Neural progenitor cell (in vitro differentiated cells): ENCODE results near the gene AOX1. TPM values are rescaled to one million over a fixed set of nuclear protein-coding genes. Genes with fewer than 3 reads are reported as not detected.
A peak's percentile ranks its signal among the peaks of the same experiment; 100 is the strongest.
"Not testable (repeated sequence)": the region's sequence is repeated elsewhere in the genome, so short reads cannot be mapped to it uniquely, and the experiment has no call there.

Experiments
- DNase-seq: peaks from one replicate; pipeline ENCODE4 v3.0.0-alpha.2; 2016; ENCODE audit warnings: low spot score
- H2AFZ ChIP-seq: fragments of 200-600 bp; sonication (generic); replicated peaks from 2 replicates; pipeline ENCODE4 v1.6.1; 2016; ENCODE audit warnings: antibody characterized with exemption
- H3F3A ChIP-seq: fragments of 200-600 bp; sonication (generic); 2 replicates; pipeline ENCODE4 v1.6.1; 2016; ENCODE audit warnings: antibody characterized with exemption, low read depth
- H3K27ac ChIP-seq: fragments of 200-600 bp; sonication (generic); 2 replicates; pipeline ENCODE4 v1.5.1; 2016; ENCODE audit warnings: mild to moderate bottlenecking
- H3K27me3 ChIP-seq: fragments of 200-600 bp; sonication (generic); 2 replicates; pipeline ENCODE4 v1.6.1; 2016; ENCODE audit warnings: mild to moderate bottlenecking, moderate library complexity
- H3K36me3 ChIP-seq: fragments of 200-600 bp; sonication (generic); 2 replicates; pipeline ENCODE4 v1.5.1; 2016
- H3K4me1 ChIP-seq: fragments of 200-600 bp; sonication (generic); 2 replicates; pipeline ENCODE4 v1.6.1; 2016; ENCODE audit warnings: mixed run types
- H3K4me2 ChIP-seq: fragments of 200-600 bp; sonication (generic); 2 replicates; pipeline ENCODE4 v1.6.1; 2016
- H3K4me3 ChIP-seq: fragments of 200-600 bp; sonication (generic); 2 replicates; pipeline ENCODE4 v1.5.1; 2016
- H3K79me2 ChIP-seq: fragments of 200-600 bp; sonication (generic); 2 replicates; pipeline ENCODE4 v1.6.1; 2016; ENCODE audit warnings: low read depth
- H3K9ac ChIP-seq: fragments of 200-600 bp; sonication (generic); 2 replicates; pipeline ENCODE4 v1.6.1; 2016
- H3K9me3 ChIP-seq: fragments of 200-600 bp; sonication (generic); 2 replicates; pipeline ENCODE4 v1.5.1; 2016; ENCODE audit warnings: low read depth
- H4K20me1 ChIP-seq: fragments of 200-600 bp; sonication (generic); 2 replicates; pipeline ENCODE4 v1.6.1; 2016; ENCODE audit warnings: low read depth
- H3K27ac Mint-ChIP-seq: 3 replicates; pipeline ENCODE4 v1.8.0; 2021; ENCODE audit warnings: mixed read lengths
- H3K27me3 Mint-ChIP-seq: 2 replicates; pipeline ENCODE4 v1.8.0; 2022; ENCODE audit warnings: low read depth, mild to moderate bottlenecking, inconsistent platforms, moderate library complexity, mixed read lengths; ENCODE audit not compliant: insufficient read depth
- H3K36me3 Mint-ChIP-seq: 3 replicates; pipeline ENCODE4 v1.8.0; 2021; ENCODE audit warnings: mixed read lengths
- H3K4me1 Mint-ChIP-seq: 3 replicates; pipeline ENCODE4 v1.8.0; 2021; ENCODE audit warnings: mixed read lengths
- H3K4me3 Mint-ChIP-seq: 3 replicates; pipeline ENCODE4 v1.8.0; 2021; ENCODE audit warnings: mild to moderate bottlenecking, moderate library complexity, mixed read lengths
- H3K9me3 Mint-ChIP-seq: 3 replicates; pipeline ENCODE4 v1.8.0; 2020; ENCODE audit warnings: mixed read lengths
- EZH2 ChIP-seq: fragments of 200-600 bp; sonication (generic); IDR thresholded peaks from 2 replicates; pipeline ENCODE4 v1.6.1; 2017; ENCODE audit warnings: antibody characterized with exemption, mild to moderate bottlenecking, moderate library complexity
- EZH2phosphoT487 ChIP-seq: fragments of 200-600 bp; sonication (generic); IDR thresholded peaks from 2 replicates; pipeline ENCODE4 v1.6.1; 2017; ENCODE audit warnings: antibody characterized with exemption
- total RNA-seq: library from RNA; depleted of rRNA; stranded (reverse); fragments of >200 nt; gene quantifications from 2 replicates; pipeline ENCODE4 v1.2.3, GENCODE V29; 2015; ENCODE audit warnings: low replicate concordance
- TF ChIP-seq, protein P1 (sequence below): fragments of 200-600 bp; sonication (generic); IDR thresholded peaks from 2 replicates; pipeline ENCODE4 v1.5.1; 2017; ENCODE audit warnings: antibody characterized with exemption, mild to moderate bottlenecking

The AOX1 gene
- total RNA-seq, 1 donor from 2014 or later = 6.2 TPM

DNA sequence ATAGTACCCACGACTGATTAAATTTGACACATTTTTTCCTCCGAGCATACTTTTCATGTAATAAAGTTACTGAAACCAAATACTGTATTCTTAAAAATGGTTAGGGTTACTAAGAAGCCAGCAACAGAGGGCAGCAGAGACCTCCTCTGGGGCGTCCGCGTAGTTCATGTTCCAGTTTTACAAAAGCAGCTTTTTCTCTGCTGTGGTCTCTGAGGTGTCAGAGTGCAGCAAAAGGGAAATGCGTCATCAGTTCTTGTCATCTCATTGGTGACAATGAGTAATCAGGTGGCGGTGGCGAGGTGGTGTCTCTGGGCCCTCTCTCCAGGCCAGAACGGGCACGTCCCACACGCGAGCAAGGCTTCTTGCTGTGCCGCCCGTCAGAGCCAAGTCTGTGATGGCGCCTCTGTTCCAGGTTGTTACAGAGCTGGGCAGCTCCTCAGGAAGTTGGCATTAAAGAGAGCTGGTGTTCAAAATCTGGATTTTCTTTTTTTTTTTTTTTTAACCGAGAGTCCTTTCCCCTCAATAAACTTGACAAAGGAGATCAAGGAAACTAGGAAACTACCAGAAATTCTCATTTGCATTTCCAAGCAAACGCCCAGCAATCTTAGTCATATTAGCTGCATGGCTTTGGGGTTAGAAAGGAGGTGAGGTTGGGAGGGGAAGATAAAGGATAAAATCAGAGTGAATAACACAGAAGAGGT is 127.3 kb downstream of the AOX1 start:
- no peaks in the 10 kb centered on the region for H3K36me3 Mint-ChIP-seq
- no peaks in the 10 kb centered on the region for H4K20me1 ChIP-seq
- H3K4me1 Mint-ChIP-seq = peaks cover 11% of the 10 kb centered on the region
- H3K27ac ChIP-seq = no peak overlapping the region
- no peaks in the 10 kb centered on the region for H3K27me3 ChIP-seq
- no peak overlapping the region for H3K9ac ChIP-seq
- peak overlapping the region; percentile 90 for H2AFZ ChIP-seq
- H3F3A ChIP-seq = no peaks in the 10 kb centered on the region
- H3K36me3 ChIP-seq = no peaks in the 10 kb centered on the region
- H3K27me3 Mint-ChIP-seq = no peaks in the 10 kb centered on the region
- peaks cover 9% of the 10 kb centered on the region for H3K4me1 ChIP-seq
- H3K4me3 ChIP-seq = peak overlapping the region; percentile 35
- peak; percentile 87 for DNase-seq
- H3K4me3 Mint-ChIP-seq = peak overlapping the region; percentile 69
- no peaks in the 10 kb centered on the region for H3K9me3 Mint-ChIP-seq
- TF ChIP-seq EZH2phosphoT487 (no peak), EZH2 (no peak)
- TF ChIP-seq, protein P1, sequence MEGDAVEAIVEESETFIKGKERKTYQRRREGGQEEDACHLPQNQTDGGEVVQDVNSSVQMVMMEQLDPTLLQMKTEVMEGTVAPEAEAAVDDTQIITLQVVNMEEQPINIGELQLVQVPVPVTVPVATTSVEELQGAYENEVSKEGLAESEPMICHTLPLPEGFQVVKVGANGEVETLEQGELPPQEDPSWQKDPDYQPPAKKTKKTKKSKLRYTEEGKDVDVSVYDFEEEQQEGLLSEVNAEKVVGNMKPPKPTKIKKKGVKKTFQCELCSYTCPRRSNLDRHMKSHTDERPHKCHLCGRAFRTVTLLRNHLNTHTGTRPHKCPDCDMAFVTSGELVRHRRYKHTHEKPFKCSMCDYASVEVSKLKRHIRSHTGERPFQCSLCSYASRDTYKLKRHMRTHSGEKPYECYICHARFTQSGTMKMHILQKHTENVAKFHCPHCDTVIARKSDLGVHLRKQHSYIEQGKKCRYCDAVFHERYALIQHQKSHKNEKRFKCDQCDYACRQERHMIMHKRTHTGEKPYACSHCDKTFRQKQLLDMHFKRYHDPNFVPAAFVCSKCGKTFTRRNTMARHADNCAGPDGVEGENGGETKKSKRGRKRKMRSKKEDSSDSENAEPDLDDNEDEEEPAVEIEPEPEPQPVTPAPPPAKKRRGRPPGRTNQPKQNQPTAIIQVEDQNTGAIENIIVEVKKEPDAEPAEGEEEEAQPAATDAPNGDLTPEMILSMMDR = peak; percentile 84
- peak overlapping the region; percentile 72 for H3K4me2 ChIP-seq
- no peaks in the 10 kb centered on the region for H3K79me2 ChIP-seq
- peak overlapping the region; percentile 76 for H3K27ac Mint-ChIP-seq
- H3K9me3 ChIP-seq = no peaks in the 10 kb centered on the region

DNA sequence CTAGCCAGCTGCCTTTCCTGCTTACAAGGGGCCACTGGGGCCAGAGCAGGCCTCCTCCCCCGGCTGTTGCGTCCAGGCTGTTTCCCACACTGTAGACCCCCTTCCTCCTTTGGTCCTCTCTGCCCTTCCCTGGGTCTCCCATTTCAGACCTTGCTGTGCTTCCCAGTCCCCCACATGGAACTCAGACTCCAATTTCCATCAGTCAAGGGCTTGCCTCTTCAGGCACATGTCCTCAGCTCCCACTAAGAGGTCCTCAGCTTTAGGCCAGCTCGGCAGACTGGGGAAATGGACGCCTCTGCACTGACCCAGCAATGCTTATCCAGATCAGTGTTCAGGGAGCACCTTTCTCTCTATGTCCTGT is 127.9 kb downstream of the AOX1 start:
- Histone ChIP-seq H3K4me1 (peaks cover 9% of the 10 kb centered on the region), H3K9ac (no peak overlapping the region), H3K79me2 (no peaks in the 10 kb centered on the region), H3K9me3 (no peaks in the 10 kb centered on the region), H3K36me3 (no peaks in the 10 kb centered on the region), H3K27ac (no peak overlapping the region), H2AFZ (peak overlapping the region; percentile 90), H4K20me1 (no peaks in the 10 kb centered on the region), H3K27me3 (no peaks in the 10 kb centered on the region), H3K4me2 (no peak overlapping the region), H3F3A (no peaks in the 10 kb centered on the region), H3K4me3 (no peak overlapping the region)
- no peaks in the 10 kb centered on the region for H3K27me3 Mint-ChIP-seq
- peaks cover 4% of the 10 kb centered on the region for H3K9me3 Mint-ChIP-seq
- H3K27ac Mint-ChIP-seq = peak overlapping the region; percentile 97
- no peak for TF ChIP-seq EZH2
- TF ChIP-seq, protein P1 = no peak
- TF ChIP-seq EZH2phosphoT487 = no peak
- H3K4me1 Mint-ChIP-seq = peaks cover 11% of the 10 kb centered on the region
- DNase-seq = no peak
- H3K4me3 Mint-ChIP-seq = no peak overlapping the region
- H3K36me3 Mint-ChIP-seq = no peaks in the 10 kb centered on the region

DNA sequence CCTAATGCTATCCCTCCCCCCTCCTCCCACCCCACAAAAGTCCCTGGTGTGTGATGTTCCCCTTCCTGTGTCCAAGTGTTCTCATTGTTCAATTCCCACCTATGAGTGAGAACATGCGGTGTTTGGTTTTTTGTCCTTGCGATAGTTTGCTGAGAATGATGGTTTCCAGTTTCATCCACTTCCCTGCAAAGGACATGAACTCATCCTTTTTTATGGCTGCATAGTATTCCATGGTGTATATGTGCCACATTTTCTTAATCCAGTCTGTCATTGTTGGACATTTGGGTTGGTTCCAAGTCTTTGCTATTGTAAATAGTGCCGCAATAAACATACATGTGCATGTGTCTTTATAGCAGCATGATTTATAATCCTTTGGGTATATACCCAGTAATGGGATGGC is 129.2 kb downstream of the AOX1 start:
- H3K27me3 Mint-ChIP-seq, H3K4me2 ChIP-seq, H3K36me3 ChIP-seq, H3K27me3 ChIP-seq, H2AFZ ChIP-seq, H4K20me1 ChIP-seq, H3K4me3 Mint-ChIP-seq, H3K79me2 ChIP-seq, H3F3A ChIP-seq, H3K36me3 Mint-ChIP-seq, H3K9me3 ChIP-seq, H3K27ac Mint-ChIP-seq, H3K4me1 ChIP-seq, H3K4me3 ChIP-seq, DNase-seq, H3K9ac ChIP-seq, H3K9me3 Mint-ChIP-seq, H3K27ac ChIP-seq: not testable (repeated sequence)
- H3K4me1 Mint-ChIP-seq = peaks cover 11% of the 10 kb centered on the region

DNA sequence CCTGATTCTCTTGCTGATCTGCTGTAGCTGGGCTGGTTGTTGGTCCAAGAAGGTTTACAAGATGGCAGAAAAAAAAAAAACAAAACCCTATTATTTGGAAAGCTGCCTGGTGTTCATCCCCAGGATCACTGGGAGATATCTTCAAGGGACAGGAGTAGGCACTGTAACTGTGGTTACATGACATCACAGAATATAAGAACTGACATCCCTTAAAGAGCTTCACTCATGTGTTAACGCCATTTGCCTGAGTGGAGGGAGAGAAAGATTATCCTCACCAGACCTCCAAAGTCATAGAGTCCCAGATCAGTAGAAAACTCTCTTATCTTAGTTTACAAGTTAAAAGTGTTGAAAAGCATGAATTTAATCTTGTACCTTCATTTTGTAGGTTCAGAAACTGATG is 130.6 kb downstream of the AOX1 start:
- no peaks in the 10 kb centered on the region for H3K79me2 ChIP-seq

More for the DNA sequence above, 130.6 kb downstream of the AOX1 start:
- H3K27ac ChIP-seq = no peak overlapping the region
- no peak overlapping the region for H2AFZ ChIP-seq
- H3K4me2 ChIP-seq = no peak overlapping the region
- H3K9me3 ChIP-seq = no peaks in the 10 kb centered on the region
- Mint-ChIP-seq H3K27me3 (peaks cover 3% of the 10 kb centered on the region), H3K4me3 (no peak overlapping the region), H3K4me1 (peaks cover 11% of the 10 kb centered on the region), H3K36me3 (no peaks in the 10 kb centered on the region), H3K9me3 (peaks cover 6% of the 10 kb centered on the region), H3K27ac (no peak overlapping the region)
- no peaks in the 10 kb centered on the region for H4K20me1 ChIP-seq
- peaks cover 9% of the 10 kb centered on the region for H3K4me1 ChIP-seq
- no peaks in the 10 kb centered on the region for H3K27me3 ChIP-seq
- H3K4me3 ChIP-seq = no peak overlapping the region
- no peaks in the 10 kb centered on the region for H3K36me3 ChIP-seq
- H3F3A ChIP-seq = no peaks in the 10 kb centered on the region
- no peak overlapping the region for H3K9ac ChIP-seq
- TF ChIP-seq EZH2 = no peak
- TF ChIP-seq, protein P1 = no peak
- no peak for TF ChIP-seq EZH2phosphoT487
- DNase-seq = no peak
